Fibroblast of skin of left biceps (primary cell): ENCODE measurements around the gene LYAR.

Experiments used
- DNase-seq, 2 experiments: peaks; one replicate each; pipeline ENCODE4 v3.0.0-alpha.2; 2013; ENCODE audit warnings: low read depth in 2 of 2

Gene LYAR

DNA sequence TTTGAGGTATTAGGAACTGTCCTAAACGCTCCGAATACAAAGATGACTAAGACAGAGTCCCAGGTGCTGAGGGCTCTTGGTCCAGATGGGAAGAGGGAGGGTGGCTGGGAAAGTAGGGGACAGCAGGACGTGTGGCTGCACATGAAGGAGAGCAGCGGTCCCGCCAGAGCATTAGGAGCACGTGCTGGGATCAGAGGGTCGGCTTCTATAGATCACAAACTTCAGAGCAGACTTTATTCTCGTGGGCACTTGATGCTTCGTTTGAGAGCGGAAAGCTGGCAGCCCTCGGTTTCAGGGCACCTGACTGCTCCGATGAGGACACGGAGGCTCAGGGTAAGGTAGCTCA, 26.2 kb upstream of the LYAR start:
- DNase-seq: no peak

GRCh38 chr4:4315461-4316149, 25.7 kb upstream of the LYAR start:
- DNase-seq: no peak

- DNase-seq: no peak
Observed at GRCh38 chr4:4311193-4311592, 21.2 kb upstream of the LYAR start.

- no peak for DNase-seq
Observed at GRCh38 chr4:4308800-4309441, 19.0 kb upstream of the LYAR start.

GRCh38 chr4:4306920-4307319, 17.0 kb upstream of the LYAR start:
- no peak for DNase-seq

DNA sequence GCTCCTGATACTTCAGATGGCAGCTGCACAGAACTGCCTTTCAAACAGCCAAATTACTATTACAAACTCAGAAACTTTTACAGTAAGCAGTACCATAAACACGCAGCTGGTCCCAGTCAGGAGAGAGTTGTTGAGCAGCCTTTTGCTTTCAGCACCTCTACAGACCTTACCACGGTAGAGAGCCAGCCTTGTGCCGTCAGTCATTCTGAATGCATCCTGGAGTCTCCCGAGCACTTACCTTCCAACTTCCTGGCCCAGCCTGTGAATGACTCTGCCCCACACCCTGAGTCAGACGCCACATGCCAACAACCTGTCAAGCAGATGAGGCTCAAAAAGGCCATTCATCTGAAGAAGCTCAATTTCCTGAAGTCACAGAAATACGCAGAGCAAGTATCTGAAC, 12.5 kb upstream of the LYAR start:
- DNase-seq: no peak

DNA sequence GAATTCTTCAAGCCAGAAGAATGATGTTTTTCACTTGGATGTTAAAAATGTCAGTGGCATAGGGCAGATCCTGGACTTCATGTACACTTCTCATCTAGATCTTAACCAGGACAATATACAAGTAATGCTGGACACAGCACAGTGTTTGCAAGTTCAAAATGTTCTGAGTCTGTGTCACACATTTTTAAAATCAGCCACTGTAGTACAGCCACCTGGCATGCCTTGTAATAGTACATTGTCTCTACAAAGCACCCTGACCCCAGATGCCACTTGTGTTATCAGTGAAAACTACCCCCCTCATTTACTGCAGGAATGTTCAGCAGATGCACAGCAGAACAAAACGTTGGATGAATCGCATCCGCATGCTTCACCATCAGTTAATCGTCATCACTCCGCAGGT, 12.0 kb upstream of the LYAR start:
- no peak for DNase-seq

- no peak for DNase-seq
Observed at GRCh38 chr4:4299006-4299405, 9.1 kb upstream of the LYAR start.

- DNase-seq: no peak
Observed at GRCh38 chr4:4296283-4296846, 6.4 kb upstream of the LYAR start.

DNA sequence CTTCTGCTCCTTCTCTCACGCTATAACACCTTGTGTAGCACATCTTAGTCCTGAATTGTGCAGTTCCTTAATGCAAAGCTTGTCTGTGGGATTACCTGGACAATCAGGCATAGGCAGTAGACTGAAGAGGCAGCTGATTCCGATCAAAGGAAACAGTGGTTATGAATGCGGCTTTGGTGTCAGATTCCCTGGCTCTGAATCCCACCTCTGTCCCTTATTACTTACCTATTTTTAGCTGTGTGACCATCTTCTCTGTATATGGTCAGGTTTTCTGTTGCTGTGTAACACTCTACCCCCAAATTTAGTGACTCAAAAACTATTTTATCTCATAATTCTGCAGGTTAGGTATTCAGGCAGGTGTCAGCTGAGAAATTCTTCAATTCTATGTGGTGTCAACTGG, 3.3 kb upstream of the LYAR start:
- no peak for DNase-seq

GRCh38 chr4:4289597-4289940, 385 bp downstream of the LYAR start:
- DNase-seq: no peak

- DNase-seq: no peak
Observed at GRCh38 chr4:4289055-4289454, 899 bp downstream of the LYAR start.

DNA sequence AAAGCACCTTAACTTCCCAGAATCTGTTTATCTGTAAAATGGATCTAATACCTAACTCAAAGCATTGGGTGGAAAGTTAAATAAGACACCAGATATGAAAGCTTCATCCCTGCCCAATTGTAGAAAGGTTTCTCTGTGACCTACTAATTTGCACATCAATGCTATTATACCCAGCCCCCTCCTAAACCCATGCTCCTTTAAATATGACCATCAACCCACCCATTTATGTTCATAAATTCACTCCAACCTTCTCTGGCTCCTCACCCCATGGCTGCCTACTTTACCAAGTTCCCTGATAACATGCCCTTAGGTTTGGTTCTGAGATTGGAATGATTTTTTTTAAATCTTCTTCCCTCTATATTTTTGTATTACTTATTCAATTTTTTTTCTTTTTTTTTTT, 1.9 kb downstream of the LYAR start:
- DNase-seq: no peak

- DNase-seq: no peak
Observed at GRCh38 chr4:4284827-4285618, 4.9 kb downstream of the LYAR start.

DNA sequence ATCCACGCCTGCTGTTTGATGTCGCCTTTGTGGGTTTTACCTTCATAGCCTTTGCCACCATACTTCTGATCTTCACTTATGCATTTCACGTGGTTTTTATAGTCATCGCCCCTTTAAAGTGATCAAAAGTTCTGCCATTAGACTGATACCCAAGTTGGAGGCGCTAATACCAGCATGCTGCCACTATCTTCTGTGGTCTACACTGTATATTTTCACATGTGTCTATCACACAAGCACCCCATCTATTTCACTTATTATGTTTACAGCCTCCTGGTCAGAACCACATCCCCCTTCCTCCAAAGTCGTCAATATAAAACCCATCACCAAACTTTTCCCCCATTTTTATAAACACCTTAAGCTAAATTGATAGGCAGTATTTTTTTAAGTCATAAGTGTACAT, 8.2 kb downstream of the LYAR start:
- DNase-seq: no peak

DNA sequence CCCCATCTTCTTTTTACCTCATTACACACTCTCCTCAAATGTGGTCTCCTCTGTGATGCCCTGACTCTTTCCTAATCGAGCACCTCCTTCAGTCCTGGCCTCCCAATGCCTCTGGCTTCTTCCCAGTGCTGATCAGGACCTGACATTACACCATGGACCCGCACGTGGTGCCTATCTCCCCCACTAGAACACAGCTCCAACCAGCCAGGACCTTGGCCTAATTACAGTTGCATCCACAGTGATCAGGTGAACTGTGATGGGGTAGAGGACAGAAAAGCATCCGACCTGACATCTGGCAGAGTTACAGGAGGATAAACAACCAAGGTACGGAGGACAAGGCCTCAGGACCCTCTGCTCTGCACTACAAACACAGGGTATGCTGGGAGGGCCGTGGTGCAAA, 12.4 kb downstream of the LYAR start:
- DNase-seq: no peak

GRCh38 chr4:4274226-4274625, 15.7 kb downstream of the LYAR start:
- no peak for DNase-seq

DNA sequence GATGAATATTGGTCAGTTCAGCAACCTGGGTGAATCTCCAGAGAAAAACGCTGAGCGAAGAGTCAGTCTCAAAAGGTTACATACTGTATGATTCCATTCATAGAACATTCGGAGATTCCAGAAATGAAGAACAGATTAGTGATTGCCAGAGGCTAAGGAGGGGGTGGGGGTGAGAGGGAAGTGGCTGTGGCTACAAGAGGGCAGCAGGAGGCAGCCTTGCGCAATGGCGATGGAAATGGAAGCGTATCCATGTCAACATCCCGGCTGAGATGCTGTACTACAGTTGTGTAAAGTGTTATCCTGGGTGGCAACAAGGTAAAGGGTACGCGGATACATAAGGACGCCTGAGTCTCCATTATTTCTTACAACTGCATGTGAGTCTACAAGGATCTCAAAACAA, 18.0 kb downstream of the LYAR start:
- DNase-seq: no peak

- DNase-seq: no peak
Observed at GRCh38 chr4:4270529-4270928, 19.4 kb downstream of the LYAR start.

DNA sequence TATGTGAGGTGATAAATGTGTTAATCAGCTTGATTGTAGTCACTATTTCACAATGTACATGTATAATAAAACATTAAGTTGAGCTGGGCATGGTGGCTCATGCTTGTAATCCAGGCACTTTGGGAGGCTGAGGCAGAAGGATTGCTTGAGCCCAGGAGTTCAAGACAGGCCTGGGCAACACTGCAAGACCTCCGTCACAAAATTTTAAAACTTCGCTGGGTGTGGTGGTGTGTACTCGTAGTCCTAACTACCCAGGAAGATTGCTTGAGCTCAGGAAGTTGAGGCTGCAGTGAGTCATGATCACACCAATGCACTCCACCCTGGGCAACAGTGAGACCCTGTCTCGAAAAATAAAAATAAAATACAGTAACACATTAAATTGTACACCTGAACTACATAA, 20.1 kb downstream of the LYAR start:
- DNase-seq: no peak

- no peak for DNase-seq
Observed at GRCh38 chr4:4269331-4269731, 20.6 kb downstream of the LYAR start.

DNA sequence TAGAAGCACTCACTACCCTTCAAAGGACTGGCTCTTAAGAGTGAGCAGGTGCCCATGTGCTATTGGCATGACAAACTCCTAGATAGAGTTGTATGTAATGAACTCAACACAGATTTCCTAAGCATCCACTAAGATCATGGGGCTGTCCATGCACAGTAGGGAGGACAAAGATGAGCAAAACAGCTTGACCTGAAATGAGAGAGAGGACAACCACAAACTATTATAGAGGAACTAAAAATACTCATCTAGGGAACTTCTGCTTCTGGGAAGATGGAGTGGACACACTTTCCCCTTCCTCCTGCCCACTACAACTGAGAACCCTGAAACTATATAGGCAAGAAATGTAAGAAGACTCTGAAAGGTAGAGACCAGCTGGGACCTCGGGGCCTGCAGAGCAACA, 21.2 kb downstream of the LYAR start:
- DNase-seq: no peak

DNA sequence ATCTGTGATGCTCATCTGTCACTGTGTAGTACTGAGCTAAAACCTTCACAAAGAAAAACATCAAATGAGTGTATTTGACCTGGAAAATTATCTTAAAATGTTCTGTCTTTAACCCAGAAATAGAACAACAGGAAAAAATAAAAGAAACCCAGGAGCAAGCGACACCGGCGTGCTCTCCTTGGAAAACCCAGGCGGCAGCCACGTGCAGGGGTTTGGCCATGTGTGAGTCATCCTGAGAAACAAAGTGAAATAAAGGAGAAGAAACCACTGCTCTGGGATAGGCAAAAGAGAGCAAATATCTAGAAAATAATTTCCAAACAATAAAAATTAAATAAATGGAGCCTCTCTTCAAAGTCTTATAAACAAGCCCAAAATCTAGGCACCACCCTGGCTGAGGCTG, 22.0 kb downstream of the LYAR start:
- no peak for DNase-seq
